ENCODE results near the gene TCAIM. TPM values are rescaled to one million over a fixed set of nuclear protein-coding genes. Genes with fewer than 3 reads are reported as not detected.
A peak's percentile ranks its signal among the peaks of the same experiment; 100 is the strongest.

TCAIM gene
- total RNA-seq (10 to 100 TPM; 22.0 to 26.0 TPM), polyA plus RNA-seq (10 to 100 TPM; 13.3 to 24.0 TPM)
- long read RNA-seq, donor 1, transcript TCAIM-203 (4 exons, 2,178 nt) = major isoform, 10 of 23 reads
- long read RNA-seq, donor 1, partial matches to known transcripts = 3 of 23 reads
- long read RNA-seq, donor 1, other reads (novel, unspliced or antisense) = 5 of 23 reads
- long read RNA-seq, donor 2, transcript TCAIM-204 (11 exons, 3,306 nt) = major isoform, 5 of 23 reads
- long read RNA-seq, donor 2, partial matches to known transcripts = 1 of 23 reads
- long read RNA-seq, donor 2, other reads (novel, unspliced or antisense) = 14 of 23 reads

DNA sequence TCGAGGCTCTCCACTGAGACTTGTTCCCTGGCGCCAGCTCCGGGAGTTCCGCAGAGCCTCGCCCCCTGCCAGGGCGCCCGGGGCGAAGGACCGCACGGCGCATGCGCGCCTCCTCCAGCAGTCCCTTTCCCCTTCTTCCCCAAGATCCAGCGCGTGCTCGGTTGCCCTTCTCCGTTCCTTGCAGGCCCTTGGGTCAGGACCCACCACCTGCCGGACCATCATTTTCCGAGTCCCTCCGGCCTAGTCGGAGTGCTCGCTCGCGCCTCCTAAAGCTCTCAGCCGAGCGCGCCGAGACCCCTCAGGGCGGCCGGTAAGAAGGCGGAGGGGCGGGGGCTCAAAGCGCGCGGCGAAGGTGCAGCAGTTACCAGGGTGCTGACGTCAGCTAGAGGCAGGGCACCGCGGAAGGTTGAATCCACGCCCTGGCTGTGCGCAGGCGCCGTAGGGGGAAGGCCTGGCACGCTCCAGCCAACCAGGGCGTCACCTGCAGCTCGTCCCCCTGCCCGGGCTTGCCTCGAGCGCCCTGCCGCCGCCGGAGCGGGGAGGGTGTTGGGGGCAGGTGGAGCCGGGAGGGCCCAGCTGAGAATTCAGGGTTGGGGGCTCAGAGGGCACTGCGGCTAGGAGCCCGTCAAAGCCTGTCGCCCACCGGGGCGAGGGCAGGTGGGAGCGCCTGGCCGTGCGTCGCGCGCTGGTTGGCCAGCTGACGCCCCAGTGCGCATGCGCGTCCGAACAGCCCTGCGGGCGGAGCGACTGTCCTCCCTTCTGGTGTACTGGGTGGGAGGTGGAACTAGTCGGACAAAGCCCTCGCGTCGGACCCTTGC, at the start of gene TCAIM:
Gene TCAIM (plus strand): TSS at position 757 of the 818 bp plus-strand sequence. CDS start 16,017 bp downstream, outside the sequence.
- no peaks in the 10 kb centered on the region for H3K36me3 ChIP-seq (ENCODE audit: control insufficient read depth in 1 of 2, insufficient read depth in 2 of 2, low read length in 1 of 2)
- H3K4me3 ChIP-seq (ENCODE audit: low read length in 2 of 2) = peak within 1 kb of the TSS; percentile 63 to 83
- 0% methylated on average over 72 to 77 of the region's 77 CpGs for WGBS, 2 donors
- intact Hi-C loops (cut with DNase I) = loop anchor here (5.0 to 10.0 kb wide), 4 partner anchors 104 to 639 kb away; partner anchors contain the start of genes EXOSC7 (in 1 of the 2), ZDHHC3 (in 1 of the 2) and ZNF445 (in 1 of the 2)
- H3K4me1 ChIP-seq (ENCODE audit: control insufficient read depth in 1 of 2, insufficient read depth in 2 of 2, low read length in 2 of 2) = peaks cover 0 to 4% of the 10 kb centered on the region in 2 donors
- DNase-seq (peak; percentile 99), ATAC-seq (ENCODE audit: low FRiP score) (peak; percentile 98)
- H3K9me3 ChIP-seq (ENCODE audit: control insufficient read depth, low read length) = no peaks in the 10 kb centered on the region
- no peaks in the 10 kb centered on the region for H3K27me3 ChIP-seq (ENCODE audit: control insufficient read depth in 1 of 2, insufficient read depth in 2 of 2, low read length in 1 of 2)
- H3K27ac ChIP-seq (ENCODE audit: low read depth in 1 of 2, low read length in 2 of 2) = peak within 1 kb of the TSS; percentile 32 to 93

DNA sequence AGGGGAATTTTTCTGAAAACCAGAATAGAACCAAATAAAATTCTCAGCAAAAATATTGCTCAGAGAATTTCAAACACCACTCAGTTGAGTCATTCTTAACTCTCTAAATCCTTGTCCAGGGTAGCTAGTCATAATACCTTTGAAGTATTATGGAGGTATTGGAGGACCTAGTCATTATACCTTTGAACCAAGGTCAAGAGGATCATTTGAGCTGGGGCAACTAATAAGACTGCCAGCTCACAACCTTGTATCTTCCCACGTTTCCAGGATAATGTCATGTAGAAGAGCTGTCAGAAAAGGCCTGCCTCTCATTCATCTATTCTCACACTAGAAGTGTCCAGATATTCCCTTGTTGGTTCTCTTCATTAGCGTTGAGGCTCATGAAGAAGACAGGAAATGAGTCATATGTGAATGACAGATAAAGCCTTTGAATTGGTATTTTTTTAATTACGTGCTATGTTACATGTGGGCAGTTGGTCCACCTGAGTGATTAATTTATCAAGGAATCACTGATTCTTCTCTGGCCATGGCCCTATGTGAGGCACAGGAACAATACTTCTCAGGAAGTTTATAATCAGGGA, 48.6 kb upstream of the TCAIM start:
- peaks cover 0 to 1% of the 10 kb centered on the region in 2 donors for H3K27me3 ChIP-seq (ENCODE audit: control insufficient read depth in 1 of 2, insufficient read depth in 2 of 2, low read length in 1 of 2)
- no peaks in the 10 kb centered on the region for H3K9me3 ChIP-seq (ENCODE audit: control insufficient read depth, low read length)
- no peak for ATAC-seq (ENCODE audit: low FRiP score)
- no peaks in the 10 kb centered on the region for H3K36me3 ChIP-seq (ENCODE audit: control insufficient read depth in 1 of 2, insufficient read depth in 2 of 2, low read length in 1 of 2)
- 65 to 66% methylated on average over 3 of the region's 3 CpGs for WGBS, 2 donors
- intact Hi-C loops (cut with DNase I) = no loop called here
- H3K4me1 ChIP-seq (ENCODE audit: control insufficient read depth in 1 of 2, insufficient read depth in 2 of 2, low read length in 2 of 2) = no peaks in the 10 kb centered on the region
- H3K4me3 ChIP-seq (ENCODE audit: low read length in 2 of 2) = no peak overlapping the region
- no peak for DNase-seq
- H3K27ac ChIP-seq (ENCODE audit: low read depth in 1 of 2, low read length in 2 of 2) = no peak overlapping the region

- WGBS, 2 donors = 73 to 81% methylated on average over 2 of the region's 2 CpGs
- Histone ChIP-seq H3K36me3 (ENCODE audit: control insufficient read depth in 1 of 2, insufficient read depth in 2 of 2, low read length in 1 of 2) (no peaks in the 10 kb centered on the region), H3K4me1 (ENCODE audit: control insufficient read depth in 1 of 2, insufficient read depth in 2 of 2, low read length in 2 of 2) (no peaks in the 10 kb centered on the region), H3K27ac (ENCODE audit: low read depth in 1 of 2, low read length in 2 of 2) (no peak overlapping the region), H3K9me3 (ENCODE audit: control insufficient read depth, low read length) (no peaks in the 10 kb centered on the region), H3K4me3 (ENCODE audit: low read length in 2 of 2) (no peak overlapping the region), H3K27me3 (ENCODE audit: control insufficient read depth in 1 of 2, insufficient read depth in 2 of 2, low read length in 1 of 2) (peaks cover 0 to 1% of the 10 kb centered on the region in 2 donors)
- intact Hi-C loops (cut with DNase I) = no loop called here
- no peak for DNase-seq
- no peak for ATAC-seq (ENCODE audit: low FRiP score)
Measured at GRCh38 chr3:44292276-44292675, 46.3 kb upstream of the TCAIM start.

DNA sequence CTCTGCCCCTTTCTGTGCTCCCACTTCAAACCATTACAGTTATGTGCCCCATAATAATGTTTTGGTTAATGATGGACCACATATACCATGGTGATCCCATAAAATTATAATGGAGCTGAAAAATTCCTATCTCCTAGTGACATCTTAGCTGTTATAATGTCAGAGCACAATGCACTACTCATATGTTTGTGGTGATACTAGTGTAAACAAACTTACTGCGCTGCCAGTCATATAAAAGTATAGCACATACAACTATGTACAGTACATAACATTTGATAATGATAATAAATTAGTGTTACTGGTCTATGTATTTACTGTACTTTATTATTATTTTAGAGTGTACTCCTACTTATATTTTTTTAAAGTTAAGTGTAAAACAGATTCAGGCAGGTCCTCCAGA, 45.6 kb upstream of the TCAIM start:
- Histone ChIP-seq H3K36me3 (ENCODE audit: control insufficient read depth in 1 of 2, insufficient read depth in 2 of 2, low read length in 1 of 2) (no peaks in the 10 kb centered on the region), H3K4me1 (ENCODE audit: control insufficient read depth in 1 of 2, insufficient read depth in 2 of 2, low read length in 2 of 2) (no peaks in the 10 kb centered on the region), H3K9me3 (ENCODE audit: control insufficient read depth, low read length) (no peaks in the 10 kb centered on the region), H3K27me3 (ENCODE audit: control insufficient read depth in 1 of 2, insufficient read depth in 2 of 2, low read length in 1 of 2) (peaks cover 0 to 1% of the 10 kb centered on the region in 2 donors), H3K27ac (ENCODE audit: low read depth in 1 of 2, low read length in 2 of 2) (no peak overlapping the region), H3K4me3 (ENCODE audit: low read length in 2 of 2) (no peak overlapping the region)
- WGBS, 2 donors = 87 to 93% methylated on average over 1 of the region's 1 CpG
- DNase-seq (no peak), ATAC-seq (ENCODE audit: low FRiP score) (no peak)
- intact Hi-C loops (cut with DNase I) = no loop called here

DNA sequence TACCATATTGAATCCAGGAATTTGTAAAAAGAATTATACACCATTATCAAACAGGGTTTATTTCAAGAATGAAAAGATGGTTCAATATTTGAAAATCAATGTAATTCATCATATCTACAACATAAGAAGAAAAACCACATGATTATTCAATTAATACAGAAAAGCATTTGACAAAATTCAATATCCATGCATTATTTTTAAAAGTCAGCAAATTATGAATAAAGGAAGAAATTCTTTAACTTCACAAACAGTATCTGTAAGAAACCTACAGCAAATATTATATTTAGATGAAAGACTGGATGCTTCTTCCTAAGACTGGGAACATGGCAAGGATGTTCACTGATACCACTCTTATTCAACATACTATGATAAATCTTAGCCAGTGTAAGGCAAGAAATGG, 41.3 kb upstream of the TCAIM start:
- no peak for DNase-seq
- no peaks in the 10 kb centered on the region for H3K36me3 ChIP-seq (ENCODE audit: control insufficient read depth in 1 of 2, insufficient read depth in 2 of 2, low read length in 1 of 2)

GRCh38 chr3:44301746-44302145, 36.8 kb upstream of the TCAIM start:
- ATAC-seq (ENCODE audit: low FRiP score) = no peak
- Histone ChIP-seq H3K27ac (ENCODE audit: low read depth in 1 of 2, low read length in 2 of 2) (no peak overlapping the region), H3K4me3 (ENCODE audit: low read length in 2 of 2) (no peak overlapping the region), H3K9me3 (ENCODE audit: control insufficient read depth, low read length) (no peaks in the 10 kb centered on the region), H3K27me3 (ENCODE audit: control insufficient read depth in 1 of 2, insufficient read depth in 2 of 2, low read length in 1 of 2) (no peaks in the 10 kb centered on the region), H3K36me3 (ENCODE audit: control insufficient read depth in 1 of 2, insufficient read depth in 2 of 2, low read length in 1 of 2) (no peaks in the 10 kb centered on the region), H3K4me1 (ENCODE audit: control insufficient read depth in 1 of 2, insufficient read depth in 2 of 2, low read length in 2 of 2) (no peaks in the 10 kb centered on the region)
- WGBS, 2 donors = 62 to 71% methylated on average over 3 of the region's 3 CpGs
- no peak for DNase-seq
- intact Hi-C loops (cut with DNase I) = no loop called here

More for the DNA sequence above, 41.3 kb upstream of the TCAIM start:
- H3K9me3 ChIP-seq (ENCODE audit: control insufficient read depth, low read length) = no peaks in the 10 kb centered on the region
- intact Hi-C loops (cut with DNase I) = no loop called here
- ATAC-seq (ENCODE audit: low FRiP score) = no peak
- H3K27me3 ChIP-seq (ENCODE audit: control insufficient read depth in 1 of 2, insufficient read depth in 2 of 2, low read length in 1 of 2) = peaks cover 0 to under 1% of the 10 kb centered on the region in 2 donors
- H3K27ac ChIP-seq (ENCODE audit: low read depth in 1 of 2, low read length in 2 of 2) = no peak overlapping the region
- no peaks in the 10 kb centered on the region for H3K4me1 ChIP-seq (ENCODE audit: control insufficient read depth in 1 of 2, insufficient read depth in 2 of 2, low read length in 2 of 2)
- H3K4me3 ChIP-seq (ENCODE audit: low read length in 2 of 2) = no peak overlapping the region

- no peaks in the 10 kb centered on the region for H3K4me1 ChIP-seq (ENCODE audit: control insufficient read depth in 1 of 2, insufficient read depth in 2 of 2, low read length in 2 of 2)
- H3K27me3 ChIP-seq (ENCODE audit: control insufficient read depth in 1 of 2, insufficient read depth in 2 of 2, low read length in 1 of 2) = no peaks in the 10 kb centered on the region
- no peaks in the 10 kb centered on the region for H3K9me3 ChIP-seq (ENCODE audit: control insufficient read depth, low read length)
- no peaks in the 10 kb centered on the region for H3K36me3 ChIP-seq (ENCODE audit: control insufficient read depth in 1 of 2, insufficient read depth in 2 of 2, low read length in 1 of 2)
- H3K4me3 ChIP-seq (ENCODE audit: low read length in 2 of 2) = no peak overlapping the region
- ATAC-seq (ENCODE audit: low FRiP score) = no peak
- H3K27ac ChIP-seq (ENCODE audit: low read depth in 1 of 2, low read length in 2 of 2) = no peak overlapping the region
- no peak for DNase-seq
- intact Hi-C loops (cut with DNase I) = no loop called here
Measured at GRCh38 chr3:44309500-44309899, 29.1 kb upstream of the TCAIM start.

- no peaks in the 10 kb centered on the region for H3K9me3 ChIP-seq (ENCODE audit: control insufficient read depth, low read length)
- WGBS, 2 donors = 61 to 69% methylated on average over 8 of the region's 8 CpGs
- H3K27me3 ChIP-seq (ENCODE audit: control insufficient read depth in 1 of 2, insufficient read depth in 2 of 2, low read length in 1 of 2) = no peaks in the 10 kb centered on the region
- intact Hi-C loops (cut with DNase I) = no loop called here
- DNase-seq = no peak
- no peak overlapping the region for H3K27ac ChIP-seq (ENCODE audit: low read depth in 1 of 2, low read length in 2 of 2)
- H3K36me3 ChIP-seq (ENCODE audit: control insufficient read depth in 1 of 2, insufficient read depth in 2 of 2, low read length in 1 of 2) = no peaks in the 10 kb centered on the region
- no peak for ATAC-seq (ENCODE audit: low FRiP score)
- no peaks in the 10 kb centered on the region for H3K4me1 ChIP-seq (ENCODE audit: control insufficient read depth in 1 of 2, insufficient read depth in 2 of 2, low read length in 2 of 2)
- no peak overlapping the region for H3K4me3 ChIP-seq (ENCODE audit: low read length in 2 of 2)
Measured at GRCh38 chr3:44318891-44319311, 19.7 kb upstream of the TCAIM start.
